ENCODE data around the gene GAGE13.
"Not testable (repeated sequence)": the region's sequence is repeated elsewhere in the genome, so short reads cannot be mapped to it uniquely, and the experiment has no call there.

GAGE13 gene, protein sequence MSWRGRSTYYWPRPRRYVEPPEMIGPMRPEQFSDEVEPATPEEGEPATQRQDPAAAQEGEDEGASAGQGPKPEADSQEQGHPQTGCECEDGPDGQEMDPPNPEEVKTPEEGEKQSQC

DNA sequence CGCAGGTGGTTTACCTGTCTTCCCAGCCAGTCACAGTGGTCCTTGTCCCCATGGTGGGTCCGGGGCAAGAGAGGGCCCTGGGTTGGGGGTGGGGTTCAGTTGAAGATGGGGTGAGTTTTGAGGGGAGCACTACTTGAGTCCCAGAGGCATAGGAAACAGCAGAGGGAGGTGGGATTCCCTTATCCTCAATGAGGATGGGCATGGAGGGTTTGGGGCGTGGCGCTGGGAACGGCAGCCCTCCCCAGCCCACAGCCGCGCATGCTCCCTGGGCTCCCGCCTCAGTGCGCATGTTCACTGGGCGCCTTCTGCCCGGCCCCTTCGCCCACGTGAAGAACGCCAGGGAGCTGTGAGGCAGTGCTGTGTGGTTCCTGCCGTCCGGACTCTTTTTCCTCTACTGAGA, at the start of gene GAGE13:
Gene GAGE13 (plus strand): TSS at position 301 of the 400 bp plus-strand sequence. CDS start 1,156 bp downstream, outside the sequence.
- DNase-seq: not testable (repeated sequence)

DNA sequence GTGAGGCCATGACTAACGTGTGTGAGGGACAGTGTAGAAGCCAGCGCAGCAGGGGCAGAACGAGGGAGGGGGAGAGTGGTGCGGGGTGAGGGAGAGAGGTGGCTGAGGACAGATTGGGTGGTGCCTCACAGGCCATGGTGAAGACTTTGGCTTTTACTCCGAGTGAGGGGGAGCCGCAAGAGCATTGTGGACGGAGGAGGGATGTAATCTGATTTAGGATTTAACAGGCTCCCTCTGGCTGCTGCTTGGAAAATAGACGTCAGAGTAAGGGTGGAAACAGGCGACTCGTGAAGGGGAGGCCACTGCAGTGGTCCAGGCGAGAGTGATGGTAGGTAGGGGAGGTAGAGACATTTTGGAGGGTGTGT, 48.8 kb upstream of the GAGE13 start:
- DNase-seq: no peak

DNA sequence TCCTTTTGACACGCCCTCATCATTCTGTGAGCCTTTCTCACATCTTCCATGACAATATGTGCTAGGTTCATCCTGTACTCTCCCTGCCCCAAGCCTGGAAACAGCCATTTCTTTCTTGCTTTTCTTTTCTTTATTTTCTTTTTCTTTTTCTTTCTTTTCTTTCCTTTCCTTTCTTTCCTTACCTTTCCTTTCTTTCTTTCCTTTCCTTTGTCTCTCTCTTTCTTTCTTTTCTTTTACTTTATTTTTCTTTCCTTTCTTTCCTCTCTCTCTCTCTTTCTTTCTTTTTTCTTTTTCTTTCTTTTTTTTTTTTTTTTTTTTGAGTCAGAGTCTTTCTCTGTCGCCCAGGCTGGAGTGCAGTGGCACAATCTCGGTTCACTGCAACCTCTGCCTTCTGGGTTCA, 47.2 kb upstream of the GAGE13 start:
- no peak for DNase-seq

DNA sequence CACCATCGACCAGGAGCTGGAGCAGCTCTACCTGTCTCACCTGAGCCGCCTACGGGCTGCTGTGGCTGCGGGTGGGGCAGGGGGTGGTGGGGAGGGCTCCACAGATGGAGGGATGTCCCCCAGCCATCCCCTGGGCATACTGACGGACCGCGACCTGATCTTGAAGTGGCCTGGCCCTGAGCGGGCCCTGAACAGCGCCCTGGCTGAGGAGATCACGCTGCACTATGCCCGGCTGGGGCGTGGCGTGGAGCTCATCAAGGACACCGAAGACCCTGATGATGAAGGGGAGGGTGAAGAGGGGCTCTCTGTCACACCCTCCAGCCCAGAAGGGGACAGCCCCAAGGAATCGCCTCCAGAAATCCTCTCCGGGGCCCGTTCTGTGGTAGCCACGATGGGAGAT, 45.2 kb upstream of the GAGE13 start:
- DNase-seq: no peak

DNA sequence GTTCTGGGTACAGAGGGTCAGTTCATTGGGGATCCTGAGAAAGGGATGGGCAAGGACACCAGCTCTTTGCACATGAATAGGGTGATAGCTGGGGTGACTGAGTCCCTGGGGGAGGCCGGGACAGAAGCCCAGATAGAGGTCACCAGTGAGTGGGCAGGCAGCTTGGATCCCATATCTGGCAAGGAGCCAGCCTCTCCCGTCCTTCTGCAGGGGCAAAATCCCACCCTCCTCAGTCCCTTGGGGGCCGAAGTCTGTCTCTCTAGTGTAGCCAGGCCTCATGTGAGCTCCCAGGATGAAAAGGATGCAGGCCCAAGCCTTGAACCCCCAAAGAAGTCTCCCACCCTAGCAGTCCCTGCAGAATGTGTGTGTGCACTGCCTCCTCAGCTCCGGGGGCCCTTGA, 44.8 kb upstream of the GAGE13 start:
- DNase-seq: no peak

DNA sequence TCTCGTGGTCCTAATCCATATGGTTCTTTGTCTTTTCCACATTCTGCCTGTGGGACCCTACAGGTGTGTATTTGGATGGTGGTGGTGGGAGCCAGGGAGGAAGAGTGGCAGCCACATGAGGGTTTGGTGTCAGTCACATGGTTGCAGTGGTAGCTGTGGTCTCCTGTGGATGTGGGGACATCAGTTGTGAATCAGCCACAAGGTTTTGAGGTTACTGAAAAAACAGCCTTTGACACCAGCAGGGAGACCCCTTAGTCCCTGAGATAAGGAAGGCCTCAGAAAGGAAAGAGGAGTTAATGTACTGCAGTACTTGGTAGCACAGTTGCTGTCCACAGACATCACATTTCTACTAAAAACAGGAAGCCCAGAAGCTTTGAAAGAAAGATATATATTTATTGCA, 43.7 kb upstream of the GAGE13 start:
- no peak for DNase-seq

DNA sequence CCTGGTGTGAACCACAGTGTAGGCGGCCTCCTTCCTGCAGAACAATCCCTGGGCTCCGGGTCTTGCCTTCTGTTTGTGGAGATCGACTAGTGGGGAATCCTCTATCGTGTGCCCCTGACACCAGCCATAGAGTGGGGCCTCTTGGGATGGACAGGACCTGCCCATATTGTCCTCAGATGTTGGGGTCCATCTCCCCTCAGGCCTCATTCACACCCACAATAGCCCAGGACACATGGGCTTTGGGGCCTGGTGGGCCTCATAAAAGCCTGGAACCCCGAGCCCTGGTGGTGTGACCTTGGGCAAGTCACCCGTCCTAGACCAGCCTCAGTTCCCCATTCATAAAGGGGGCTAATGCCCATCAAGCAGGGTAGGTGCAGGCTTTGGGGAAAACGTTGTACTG, 41.2 kb upstream of the GAGE13 start:
- DNase-seq: no peak

DNA sequence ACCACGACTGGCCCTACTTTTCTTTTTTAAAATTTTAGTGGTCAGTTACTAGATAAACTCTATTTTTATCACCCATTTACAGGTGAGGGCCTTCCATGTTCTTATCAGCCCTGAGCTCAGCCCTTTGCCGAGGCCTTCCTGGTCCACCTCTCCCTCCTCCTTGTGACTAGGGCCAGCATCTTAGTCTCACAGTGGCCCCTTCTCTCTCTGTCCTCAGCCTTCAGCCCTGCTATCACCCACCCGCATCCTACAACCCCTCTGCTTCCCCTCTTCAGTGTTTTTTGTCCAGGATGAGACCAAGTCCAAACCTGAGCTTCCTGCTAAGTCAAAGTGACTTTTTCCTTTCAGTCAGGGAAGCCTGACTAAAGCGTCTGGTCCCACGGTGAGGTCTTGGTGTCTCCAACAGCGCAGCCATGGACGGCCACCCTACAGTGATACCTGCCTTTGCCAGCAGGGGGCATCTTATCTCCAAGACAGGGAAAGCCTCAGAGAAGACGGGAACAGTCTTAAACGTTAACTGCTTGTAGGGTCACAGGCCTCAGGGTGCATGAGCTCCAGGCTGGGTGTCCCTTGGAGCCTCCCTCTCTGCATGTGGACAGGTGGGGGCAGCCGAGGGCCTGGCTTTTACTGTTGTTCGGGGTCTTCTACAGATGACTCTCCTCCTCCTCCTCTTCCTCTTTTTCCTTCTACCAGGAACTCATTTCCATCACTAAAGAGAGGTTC, 39.6 kb upstream of the GAGE13 start:
- peak; percentile 73 for DNase-seq

DNA sequence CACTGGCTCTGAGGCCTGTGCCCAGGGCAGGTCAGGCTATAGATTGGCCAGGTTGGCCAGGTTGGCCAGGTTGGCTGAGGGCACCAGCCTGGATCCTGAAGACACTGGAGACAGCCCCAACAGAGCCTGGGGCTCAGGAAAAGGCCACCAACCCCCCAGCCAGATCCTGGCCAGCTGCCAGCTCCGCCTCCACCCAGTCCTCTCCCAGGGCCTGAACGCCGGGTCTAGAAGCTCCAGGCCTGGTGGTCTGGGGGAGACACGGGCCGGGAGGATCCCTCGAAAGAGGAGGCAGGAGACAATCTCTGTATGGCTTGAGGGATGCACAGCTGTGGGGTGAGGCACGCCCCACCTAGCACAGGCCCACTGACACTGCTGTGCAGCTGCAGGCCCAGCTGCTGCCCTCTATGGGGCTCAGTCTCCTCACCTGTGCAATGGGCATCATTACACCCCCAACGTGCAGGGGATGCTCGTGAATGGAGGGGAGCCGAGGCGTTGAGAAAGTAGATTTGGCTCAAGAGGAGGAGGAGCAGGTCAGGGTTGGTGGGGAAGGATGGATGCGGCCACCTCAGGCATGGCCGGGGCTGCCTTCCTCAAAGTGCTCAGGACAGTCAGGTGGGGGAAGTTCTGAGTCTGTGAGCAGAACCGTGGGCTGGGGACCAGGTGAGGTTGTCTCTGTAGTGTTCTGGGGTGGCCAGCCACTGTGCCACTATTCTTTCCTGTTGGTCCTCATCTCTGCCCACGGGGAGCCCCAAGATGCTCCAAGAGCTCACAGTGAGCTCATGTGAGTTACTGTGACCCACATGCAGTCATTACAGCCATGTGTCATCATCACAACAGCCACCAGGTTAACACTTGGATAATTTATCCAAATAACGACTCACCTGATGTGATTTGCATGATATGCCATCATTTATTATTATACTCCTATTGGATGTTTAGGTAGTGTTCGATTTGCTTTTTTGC, 38.7 kb upstream of the GAGE13 start:
- DNase-seq: peak; percentile 25

DNA sequence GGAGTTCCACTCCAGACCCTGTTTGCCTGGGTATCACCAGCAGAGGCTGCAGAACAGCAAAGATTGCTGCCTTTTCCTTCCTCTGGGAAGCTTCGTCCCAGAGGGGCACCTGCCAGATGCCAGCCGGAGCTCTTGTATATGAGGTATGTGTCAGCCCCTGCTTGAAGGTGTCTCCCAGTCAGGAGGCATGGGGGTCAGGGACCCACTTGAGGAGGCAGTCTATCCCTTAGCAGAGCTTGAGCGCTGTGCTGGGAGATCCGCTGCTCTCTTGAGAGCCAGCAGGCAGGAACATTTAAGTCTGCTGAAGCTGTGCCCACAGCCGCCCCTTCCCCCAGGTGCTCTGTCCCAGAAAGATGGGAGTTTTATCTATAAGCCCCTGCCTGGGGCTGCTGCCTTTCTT, 32.1 kb upstream of the GAGE13 start:
- DNase-seq: not testable (repeated sequence)

DNA sequence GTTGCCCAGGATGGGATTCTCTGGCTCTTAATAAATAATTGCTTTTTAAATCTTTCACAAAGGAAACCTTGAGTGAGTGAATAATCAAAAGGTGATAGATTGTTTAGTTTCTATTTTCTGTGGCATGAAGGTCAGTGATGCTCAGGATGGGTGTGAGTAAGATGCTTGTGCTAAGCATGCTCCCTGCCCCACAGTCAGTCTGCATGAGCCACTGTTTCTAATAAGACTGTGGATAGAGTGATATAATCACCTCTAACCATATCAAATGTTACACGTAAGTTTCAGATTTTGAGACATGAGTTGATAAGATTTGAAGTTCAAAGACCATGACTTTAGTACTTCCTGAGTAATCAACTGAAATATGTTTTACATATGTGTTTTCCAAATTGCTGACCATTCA, 30.7 kb upstream of the GAGE13 start:
- no peak for DNase-seq

DNA sequence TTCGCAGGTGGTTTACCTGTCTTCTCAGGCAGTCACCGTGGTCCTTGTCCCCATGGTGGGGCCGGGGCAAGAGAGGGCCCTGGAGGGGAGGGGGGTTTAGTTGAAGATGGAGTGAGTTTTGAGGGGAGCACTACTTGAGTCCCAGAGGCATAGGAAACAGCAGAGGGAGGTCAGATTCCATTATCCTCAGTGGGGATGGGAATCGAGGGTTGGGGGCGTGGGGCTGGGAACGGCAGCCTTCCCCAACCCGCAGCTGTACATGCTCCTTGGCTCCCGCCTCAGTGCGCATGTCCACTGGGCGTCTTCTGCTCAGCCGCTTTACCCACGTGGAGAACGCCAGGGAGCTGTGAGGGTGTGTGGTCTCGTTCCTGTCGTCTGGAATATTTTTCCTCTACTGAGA, 28.0 kb upstream of the GAGE13 start, which contains the start of gene GAGE10:
Gene GAGE10 (plus strand): TSS at position 301 of the 400 bp plus-strand sequence. CDS start 1,214 bp downstream, outside the sequence.
- no peak for DNase-seq

DNA sequence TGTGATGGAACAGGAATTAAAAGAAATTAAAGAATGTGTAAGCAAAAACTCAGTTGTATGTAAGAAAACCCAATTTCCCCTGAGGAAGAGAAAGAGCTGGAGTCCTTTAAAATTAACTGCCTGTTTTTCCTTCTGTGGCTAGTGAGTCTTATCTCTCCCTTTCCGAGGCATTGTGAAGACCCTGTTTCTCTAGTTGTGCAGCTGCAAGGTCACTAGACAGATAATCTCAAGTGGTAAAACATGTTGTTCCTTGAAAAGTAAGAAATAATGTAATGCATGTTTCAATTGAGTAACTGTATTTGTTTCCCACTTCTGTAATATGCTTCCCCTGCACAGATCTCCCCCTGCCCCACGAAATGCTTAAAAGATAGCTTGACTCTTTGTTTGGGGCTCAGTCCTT, 23.6 kb upstream of the GAGE13 start:
- DNase-seq: not testable (repeated sequence)

DNA sequence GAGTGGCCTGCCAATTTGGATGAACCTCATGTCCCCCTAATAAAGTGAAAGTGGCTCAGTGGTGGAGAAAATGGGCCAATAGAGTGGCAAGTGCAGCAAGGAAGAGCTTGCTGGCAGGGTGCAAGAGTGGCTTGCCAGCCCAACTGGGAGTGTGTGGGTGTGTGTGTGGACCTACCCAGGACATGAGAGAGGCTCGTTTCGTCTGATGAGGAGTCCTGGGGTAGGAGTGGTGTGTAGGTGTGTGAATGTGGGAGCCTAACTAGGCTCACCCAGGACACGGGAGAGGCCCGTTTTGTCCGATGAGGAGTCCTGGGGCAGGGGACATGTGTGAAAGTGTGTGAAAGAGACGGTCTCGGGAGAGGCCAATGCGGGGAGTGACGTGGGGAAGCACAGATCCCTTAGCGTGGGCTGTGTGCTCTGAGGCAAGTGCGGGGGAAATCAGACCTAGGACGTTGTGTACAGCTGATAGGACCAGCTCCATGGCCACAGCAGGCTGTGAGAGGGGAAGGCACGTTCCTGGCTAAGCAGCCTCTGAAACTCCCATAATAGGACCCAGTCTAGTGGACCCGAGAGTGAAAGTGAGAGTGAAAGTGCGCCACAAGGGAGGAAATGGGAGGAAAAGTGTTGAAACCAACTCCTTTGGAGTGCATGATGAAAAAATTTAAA, 22.6 kb upstream of the GAGE13 start:
- no peak for DNase-seq

DNA sequence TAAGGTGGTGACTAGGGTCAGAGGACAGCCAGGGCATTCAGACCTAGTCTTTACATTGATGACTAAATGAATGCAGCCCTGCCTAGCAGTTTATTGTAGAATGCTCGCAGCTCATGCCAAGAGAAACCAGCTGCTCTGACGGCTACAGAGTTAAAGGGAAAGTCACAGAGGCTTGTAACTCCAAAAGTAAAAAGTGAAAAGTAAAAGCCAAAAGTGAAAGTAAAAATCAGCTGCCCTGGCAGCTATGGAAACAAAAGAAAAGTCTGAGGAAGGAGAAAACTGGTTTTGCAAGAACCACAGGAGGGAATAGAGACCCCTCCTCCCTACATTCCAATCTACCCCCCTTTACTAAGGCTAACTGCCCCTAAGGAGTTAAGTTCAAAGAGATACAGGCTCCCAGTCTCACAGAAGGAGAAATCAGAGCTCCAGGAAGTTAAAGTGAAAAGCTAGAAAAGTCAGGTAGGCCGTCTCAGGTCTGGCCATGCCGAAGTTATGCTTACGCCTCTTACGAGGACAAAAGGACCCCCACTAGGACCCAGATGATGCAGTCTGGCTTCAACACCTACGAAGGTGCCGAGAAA, 21.9 kb upstream of the GAGE13 start:
- peak; percentile 11 for DNase-seq

DNA sequence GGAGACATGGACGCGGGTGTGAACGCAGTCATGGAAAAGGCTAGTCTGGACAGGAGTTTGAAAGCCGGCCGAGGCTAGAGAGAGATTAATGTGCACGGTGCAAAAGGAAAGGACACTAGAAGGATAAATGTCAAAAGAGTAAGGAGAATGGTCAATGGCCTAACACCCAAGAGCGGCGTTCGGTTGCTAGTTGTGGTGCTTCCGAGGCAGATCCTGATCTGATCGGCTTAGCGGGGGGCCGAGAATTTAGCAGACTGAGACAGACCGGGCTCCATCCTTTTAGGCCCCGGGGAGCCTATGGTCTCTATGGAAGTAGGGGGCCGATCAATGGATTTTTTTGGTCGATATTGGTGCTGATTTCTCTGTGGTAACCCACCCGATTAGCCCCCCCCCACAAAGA, 21.0 kb upstream of the GAGE13 start:
- DNase-seq: no peak

DNA sequence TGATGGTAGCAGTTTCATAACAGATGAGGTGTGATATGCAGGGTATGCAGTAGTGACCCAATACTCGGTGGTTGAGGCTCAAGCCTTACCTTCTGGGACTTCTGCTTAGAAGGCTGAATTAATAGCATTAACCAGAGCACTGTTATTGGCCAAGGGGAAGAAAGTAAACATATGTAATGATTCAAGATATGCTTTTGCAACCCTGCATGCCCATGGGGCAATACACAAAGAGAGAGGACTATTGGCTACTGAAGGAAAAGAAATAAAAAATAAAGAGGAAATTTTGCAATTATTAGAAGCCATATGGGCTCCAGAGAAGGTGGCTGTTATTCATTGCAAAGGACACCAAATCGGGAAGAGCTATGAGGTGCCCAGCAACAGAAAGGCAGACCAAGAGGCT, 19.2 kb upstream of the GAGE13 start:
- no peak for DNase-seq

DNA sequence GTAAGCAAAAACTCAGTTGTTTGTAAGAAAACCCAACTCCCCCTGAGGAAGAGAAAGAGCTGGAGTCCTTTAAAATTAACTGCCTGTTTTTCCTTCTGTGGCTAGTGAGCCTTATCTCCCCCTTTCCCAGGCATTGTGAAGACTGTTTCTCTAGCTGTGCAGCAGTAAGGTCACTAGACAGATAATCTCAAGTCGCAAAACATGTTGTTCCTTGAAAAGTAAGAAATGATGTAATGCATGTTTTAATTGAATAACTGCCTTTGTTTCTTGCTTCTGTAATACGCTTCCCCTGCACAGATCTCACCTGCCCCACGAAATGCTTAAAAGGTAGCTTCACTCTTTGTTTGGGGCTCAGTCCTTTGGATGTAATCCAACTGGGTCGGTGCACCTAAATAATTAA, 15.3 kb upstream of the GAGE13 start:
- no peak for DNase-seq

DNA sequence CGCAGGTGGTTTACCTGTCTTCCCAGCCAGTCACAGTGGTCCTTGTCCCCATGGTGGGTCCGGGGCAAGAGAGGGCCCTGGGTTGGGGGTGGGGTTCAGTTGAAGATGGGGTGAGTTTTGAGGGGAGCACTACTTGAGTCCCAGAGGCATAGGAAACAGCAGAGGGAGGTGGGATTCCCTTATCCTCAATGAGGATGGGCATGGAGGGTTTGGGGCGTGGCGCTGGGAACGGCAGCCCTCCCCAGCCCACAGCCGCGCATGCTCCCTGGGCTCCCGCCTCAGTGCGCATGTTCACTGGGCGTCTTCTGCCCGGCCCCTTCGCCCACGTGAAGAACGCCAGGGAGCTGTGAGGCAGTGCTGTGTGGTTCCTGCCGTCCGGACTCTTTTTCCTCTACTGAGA, 9.6 kb upstream of the GAGE13 start, which contains the start of gene GAGE12J:
Gene GAGE12J (plus strand): TSS at position 301 of the 400 bp plus-strand sequence. CDS start 1,157 bp downstream, outside the sequence.
- not testable (repeated sequence) for DNase-seq

DNA sequence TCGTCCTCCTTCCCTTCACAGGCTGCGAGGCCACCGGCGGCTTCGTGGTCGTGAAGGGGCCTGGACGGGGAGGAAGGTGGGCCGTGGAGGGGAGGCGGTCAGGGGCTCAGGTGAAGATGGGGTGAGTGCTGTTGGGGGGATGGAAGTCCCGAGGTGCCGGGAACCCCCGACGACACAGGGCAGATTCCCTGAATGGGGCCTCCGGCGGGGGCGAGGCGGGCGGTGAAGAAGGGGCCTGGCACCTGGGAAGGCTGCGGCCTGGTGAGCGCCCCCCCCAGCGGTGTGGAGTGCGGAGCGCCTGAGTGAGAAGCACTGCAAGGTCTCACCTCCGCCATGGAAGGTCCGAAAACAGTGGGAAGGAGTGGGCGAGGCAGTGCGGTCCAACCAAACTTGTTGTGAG, 9.1 kb upstream of the GAGE13 start:
- not testable (repeated sequence) for DNase-seq

DNA sequence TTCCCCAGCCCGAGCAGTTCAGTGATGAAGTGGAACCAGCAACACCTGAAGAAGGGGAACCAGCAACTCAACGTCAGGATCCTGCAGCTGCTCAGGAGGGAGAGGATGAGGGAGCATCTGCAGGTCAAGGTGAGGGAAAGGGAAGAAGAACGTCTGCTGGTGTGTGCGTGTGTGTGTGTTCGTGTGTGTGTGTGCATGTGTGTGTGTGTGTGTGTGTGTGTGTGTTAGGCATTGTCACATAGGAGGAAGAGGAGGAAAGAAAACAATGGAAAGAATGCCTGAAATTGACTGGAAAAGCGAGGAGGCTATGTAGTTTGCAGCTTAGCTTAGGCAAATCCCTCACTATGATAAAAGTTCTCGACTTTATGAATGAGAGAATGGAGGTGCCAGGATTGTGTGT, 7.6 kb upstream of the GAGE13 start:
- DNase-seq: not testable (repeated sequence)

DNA sequence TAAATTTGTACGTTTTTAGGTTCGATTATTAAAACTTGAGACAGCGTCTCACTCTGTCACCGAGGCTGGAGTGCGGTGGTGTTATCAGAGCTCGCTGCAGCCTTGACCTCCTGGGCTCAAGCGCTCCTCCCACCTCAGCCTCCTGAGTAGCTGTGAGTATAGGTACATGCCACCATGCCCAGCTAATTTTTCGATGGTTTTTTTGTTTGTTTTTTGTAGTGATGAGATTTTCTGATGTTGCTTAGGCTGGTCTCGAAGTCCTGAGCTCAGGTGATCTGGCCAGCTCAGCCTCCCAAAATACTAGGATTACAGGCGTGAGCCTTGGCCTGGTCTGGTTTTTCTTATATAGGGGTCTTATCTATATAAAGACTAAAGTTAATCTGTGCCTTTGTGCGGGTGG, 961 bp upstream of the GAGE13 start:
- DNase-seq: not testable (repeated sequence)

DNA sequence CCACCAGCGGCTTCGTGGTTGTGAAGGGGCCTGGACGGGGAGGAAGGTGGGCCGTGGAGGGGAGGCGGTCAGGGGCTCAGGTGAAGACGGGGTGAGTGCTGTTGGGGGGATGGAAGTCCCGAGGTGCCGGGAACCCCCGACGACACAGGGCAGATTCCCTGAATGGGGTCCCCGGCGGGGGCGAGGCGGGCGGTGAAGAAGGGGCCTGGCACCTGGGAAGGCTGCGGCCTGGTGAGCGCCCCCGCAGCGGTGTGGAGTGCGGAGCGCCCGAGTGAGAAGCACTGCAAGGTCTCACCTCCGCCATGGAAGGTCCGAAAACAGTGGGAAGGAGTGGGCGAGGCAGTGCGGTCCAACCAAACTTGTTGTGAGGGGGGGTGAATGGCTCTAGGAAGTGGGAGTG, 459 bp downstream of the GAGE13 start:
- DNase-seq: not testable (repeated sequence)
